Stimulated activated CD4-positive, alpha-beta T cell treated with anti-CD3 and anti-CD28 coated beads, Interleukin-4, amount 100 ng/mL, for 4 hours (primary cell): ENCODE results near the gene PCGF2.

ENCODE experiments used
- DNase-seq, 2 experiments: peaks; one replicate each; pipeline ENCODE4 v3.0.0-alpha.2; 2020

Gene PCGF2

DNA sequence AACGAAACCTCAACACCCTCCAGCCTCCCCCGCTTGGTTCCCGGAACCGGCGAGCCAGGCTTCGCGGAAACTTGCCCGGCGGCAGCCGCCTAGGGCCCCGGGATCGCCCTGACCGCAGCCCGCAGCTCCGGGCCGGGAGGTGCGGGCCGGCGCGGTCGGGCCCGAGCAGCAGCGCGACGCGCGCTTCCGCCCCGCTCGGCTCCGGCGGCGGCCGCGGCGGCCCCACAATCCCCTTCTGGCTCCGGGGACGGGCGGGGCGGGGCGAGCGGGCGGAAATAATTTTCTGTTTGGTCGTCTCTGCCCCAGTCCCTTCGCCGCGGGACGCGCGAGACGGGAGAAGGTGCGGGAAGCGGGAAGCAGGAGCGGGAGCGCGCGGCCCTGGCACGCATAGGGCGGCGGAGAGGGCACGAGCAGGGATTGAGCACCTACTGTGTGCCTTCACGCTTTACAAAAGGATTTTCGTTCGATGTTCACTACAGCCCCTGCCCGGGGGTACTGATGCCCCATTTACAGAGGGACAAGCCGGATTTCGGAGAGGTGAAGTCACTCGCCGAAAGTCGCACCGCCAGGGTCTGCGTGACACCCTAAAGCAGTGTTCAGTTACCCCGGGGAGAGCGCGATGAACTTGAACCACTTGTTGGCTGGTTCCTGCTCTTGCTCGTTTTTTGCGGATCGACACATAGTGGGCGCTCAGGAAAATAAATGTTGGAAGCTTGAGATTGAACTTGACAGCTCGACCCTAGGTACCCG lies 45.8 kb downstream of the PCGF2 start:
- peak; percentile 76 to 81 for DNase-seq

DNA sequence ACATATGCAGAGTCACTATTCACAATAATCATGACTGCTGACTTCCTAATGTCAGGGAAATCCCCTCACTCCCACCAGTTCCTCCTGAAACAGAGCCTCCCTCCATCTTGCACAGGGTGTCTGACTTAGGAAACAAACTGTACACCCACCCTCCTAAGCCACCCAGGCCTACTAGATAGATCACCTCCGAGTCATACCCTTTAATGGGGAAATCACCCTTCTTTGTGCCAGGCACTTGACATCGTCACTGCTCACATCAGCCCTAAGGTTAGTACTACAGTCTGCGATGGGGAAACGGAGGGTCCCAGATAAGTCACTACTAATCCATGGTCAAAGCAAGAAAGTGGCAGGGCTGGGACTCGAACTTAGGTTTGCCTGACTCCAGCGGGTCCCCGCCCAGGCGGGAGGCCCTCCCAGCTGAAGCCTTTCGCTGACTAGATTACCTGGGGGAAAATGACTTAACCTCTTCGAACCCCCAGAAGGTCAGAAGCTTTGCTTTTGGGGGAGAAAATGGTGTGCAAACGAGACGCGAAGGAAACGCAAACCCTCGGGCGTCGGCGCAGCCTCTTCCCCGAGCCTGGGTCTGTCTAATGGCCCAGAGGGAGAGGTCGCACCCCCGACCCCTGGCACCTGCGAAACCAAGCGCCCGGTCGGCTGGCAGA lies 46.5 kb downstream of the PCGF2 start:
- peak; percentile 71 to 91 for DNase-seq

- DNase-seq = no peak
Measured at GRCh38 chr17:38698760-38699159, 49.4 kb downstream of the PCGF2 start.

GRCh38 chr17:38697061-38697820 lies 50.9 kb downstream of the PCGF2 start:
- no peak for DNase-seq

DNA sequence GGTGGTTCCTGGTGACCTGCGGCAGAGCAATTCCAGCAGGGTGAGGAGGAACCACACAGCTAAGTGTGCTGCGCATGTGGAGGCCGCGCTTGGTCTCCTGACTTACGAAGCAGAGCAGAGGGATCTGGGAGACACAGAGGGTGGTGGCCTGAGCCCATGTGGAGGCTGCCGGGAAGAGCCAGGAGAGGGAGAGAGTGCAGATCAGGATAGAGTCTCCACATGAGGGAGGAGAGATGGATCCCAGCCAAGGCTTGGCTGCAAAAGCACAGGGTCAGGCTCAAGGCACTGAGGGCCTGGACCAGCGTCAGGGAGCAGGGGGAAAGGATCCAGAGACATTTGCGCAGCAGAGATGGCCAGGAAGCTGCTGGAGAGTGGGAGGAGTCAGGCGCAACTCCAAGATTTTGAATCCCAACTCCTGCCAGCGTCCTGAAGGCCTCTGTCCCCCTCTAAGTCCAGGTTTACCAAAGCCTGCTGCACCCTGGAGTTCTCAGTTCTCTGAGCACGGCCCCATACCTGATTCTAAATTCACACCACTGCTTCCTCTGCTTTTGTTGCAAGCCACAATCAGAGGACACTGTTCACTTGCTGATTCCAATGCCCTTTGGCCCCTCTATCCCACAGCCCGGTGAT lies 54.3 kb downstream of the PCGF2 start:
- DNase-seq = no peak

- DNase-seq = no peak
Measured at GRCh38 chr17:38691154-38691553, 57.0 kb downstream of the PCGF2 start.

GRCh38 chr17:38690386-38690785 lies 57.8 kb downstream of the PCGF2 start:
- no peak for DNase-seq

DNA sequence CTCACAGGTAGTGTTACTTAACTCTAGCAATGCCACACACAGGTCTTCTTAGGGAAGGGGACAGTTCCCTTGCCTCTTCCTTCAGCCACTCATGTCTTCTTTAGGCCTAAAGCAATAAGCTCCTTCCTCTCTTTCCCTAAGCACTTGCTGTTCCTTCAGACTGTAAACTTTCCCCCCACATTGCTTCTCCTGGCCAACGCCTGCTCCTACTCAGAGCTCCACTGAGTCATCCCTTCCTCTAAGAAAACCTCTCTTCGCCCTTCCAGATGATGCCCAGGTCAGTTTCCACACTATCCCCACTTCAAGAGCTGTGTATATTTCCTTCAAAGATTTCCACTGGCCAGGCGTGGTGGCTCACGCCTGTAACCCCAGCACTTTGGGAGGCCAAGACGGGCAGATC lies 60.9 kb downstream of the PCGF2 start:
- no peak for DNase-seq

DNA sequence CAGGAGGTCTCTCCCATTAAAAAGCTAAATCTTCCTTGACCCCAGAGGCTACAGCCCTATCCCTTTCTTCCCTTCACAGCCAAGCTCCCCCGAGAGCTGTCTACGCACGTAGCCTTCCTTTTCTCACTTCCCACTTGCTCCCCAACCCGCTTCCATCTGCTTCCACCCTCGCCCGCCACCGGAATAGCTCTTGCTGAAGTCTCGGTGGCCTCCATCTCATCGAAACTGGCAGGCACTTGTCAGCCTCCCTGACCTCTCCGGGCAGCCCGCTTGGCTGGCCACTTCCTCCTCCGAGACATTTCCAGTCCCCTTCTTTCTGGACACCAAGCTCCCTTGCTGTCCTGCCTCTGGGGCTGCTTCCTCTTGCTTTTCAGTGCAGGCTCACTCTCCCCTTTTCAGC lies 62.6 kb downstream of the PCGF2 start:
- no peak for DNase-seq
